RWPE2 (cell line): ENCODE results near the gene AKAP7.

Source experiments
- ATAC-seq: fragments of 200-7000 bp; cut with Tn5 transposase; 3 replicates; pipeline ENCODE4 v1.9.1; 2021; ENCODE audit warnings: low read depth
- DNase-seq: peaks from one replicate; pipeline ENCODE4 v3.0.0-alpha.2; 2020; ENCODE audit warnings: low spot score
- H3K27ac ChIP-seq: fragments of 450-650 bp; 2 replicates; pipeline ENCODE4 v1.5.1; 2017; ENCODE audit warnings: mild to moderate bottlenecking; ENCODE audit not compliant: poor library complexity, severe bottlenecking
- H3K27me3 ChIP-seq: fragments of 250-450 bp; sonication (Bioruptor Pico); 2 replicates; pipeline ENCODE4 v1.5.1; 2021; ENCODE audit warnings: mild to moderate bottlenecking, moderate library complexity; ENCODE audit not compliant: insufficient read depth, poor library complexity, severe bottlenecking
- H3K36me3 ChIP-seq: fragments of 250-450 bp; sonication (Bioruptor Pico); 2 replicates; pipeline ENCODE4 v1.5.1; 2020; ENCODE audit warnings: low read depth, mild to moderate bottlenecking, moderate library complexity
- H3K4me1 ChIP-seq: fragments of 250-450 bp; sonication (Bioruptor Pico); 2 replicates; pipeline ENCODE4 v1.5.1; 2021; ENCODE audit warnings: mild to moderate bottlenecking, moderate library complexity; ENCODE audit not compliant: insufficient read depth, poor library complexity, severe bottlenecking
- H3K4me3 ChIP-seq: fragments of 250-450 bp; sonication (Bioruptor Pico); 2 replicates; pipeline ENCODE4 v1.5.1; 2021; ENCODE audit warnings: mild to moderate bottlenecking, moderate library complexity; ENCODE audit not compliant: severe bottlenecking
- H3K9me3 ChIP-seq: fragments of 250-450 bp; sonication (Bioruptor Pico); 2 replicates; pipeline ENCODE4 v1.5.1; 2021; ENCODE audit warnings: mild to moderate bottlenecking, moderate library complexity; ENCODE audit not compliant: severe bottlenecking
- TF ChIP-seq, protein P1 (sequence below): fragments of 450-650 bp; IDR thresholded peaks from one replicate; pipeline ENCODE4 v1.5.1; 2017; ENCODE audit warnings: mild to moderate bottlenecking, moderate library complexity; ENCODE audit not compliant: poor library complexity, severe bottlenecking

AKAP7 gene

DNA sequence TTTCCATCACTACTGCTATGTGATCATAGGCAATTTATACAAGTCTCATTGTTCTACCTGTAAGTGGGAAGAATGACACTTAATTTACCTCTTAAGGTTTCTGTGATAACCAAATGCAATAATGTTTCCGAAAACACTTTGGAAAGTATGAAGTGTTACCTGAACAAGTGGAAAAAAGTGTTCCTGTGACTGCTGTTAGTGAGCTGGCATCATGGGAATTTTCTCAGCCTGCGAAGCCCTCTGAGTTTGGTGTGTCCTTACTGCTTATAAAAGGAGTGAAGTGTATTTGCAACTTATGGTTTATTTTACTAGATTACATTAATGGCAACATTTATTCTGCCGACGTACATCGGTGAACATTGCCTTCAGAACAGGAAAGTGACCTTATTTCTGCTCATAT, 133.0 kb downstream of the AKAP7 start:
- ATAC-seq (no peak), DNase-seq (no peak)
- no peak overlapping the region for H3K4me3 ChIP-seq
- H3K4me1 ChIP-seq = no peaks in the 10 kb centered on the region
- H3K27me3 ChIP-seq = no peaks in the 10 kb centered on the region
- H3K36me3 ChIP-seq = no peaks in the 10 kb centered on the region
- no peaks in the 10 kb centered on the region for H3K9me3 ChIP-seq
- TF ChIP-seq, protein P1, sequence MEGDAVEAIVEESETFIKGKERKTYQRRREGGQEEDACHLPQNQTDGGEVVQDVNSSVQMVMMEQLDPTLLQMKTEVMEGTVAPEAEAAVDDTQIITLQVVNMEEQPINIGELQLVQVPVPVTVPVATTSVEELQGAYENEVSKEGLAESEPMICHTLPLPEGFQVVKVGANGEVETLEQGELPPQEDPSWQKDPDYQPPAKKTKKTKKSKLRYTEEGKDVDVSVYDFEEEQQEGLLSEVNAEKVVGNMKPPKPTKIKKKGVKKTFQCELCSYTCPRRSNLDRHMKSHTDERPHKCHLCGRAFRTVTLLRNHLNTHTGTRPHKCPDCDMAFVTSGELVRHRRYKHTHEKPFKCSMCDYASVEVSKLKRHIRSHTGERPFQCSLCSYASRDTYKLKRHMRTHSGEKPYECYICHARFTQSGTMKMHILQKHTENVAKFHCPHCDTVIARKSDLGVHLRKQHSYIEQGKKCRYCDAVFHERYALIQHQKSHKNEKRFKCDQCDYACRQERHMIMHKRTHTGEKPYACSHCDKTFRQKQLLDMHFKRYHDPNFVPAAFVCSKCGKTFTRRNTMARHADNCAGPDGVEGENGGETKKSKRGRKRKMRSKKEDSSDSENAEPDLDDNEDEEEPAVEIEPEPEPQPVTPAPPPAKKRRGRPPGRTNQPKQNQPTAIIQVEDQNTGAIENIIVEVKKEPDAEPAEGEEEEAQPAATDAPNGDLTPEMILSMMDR = no peak
- H3K27ac ChIP-seq = no peak overlapping the region

DNA sequence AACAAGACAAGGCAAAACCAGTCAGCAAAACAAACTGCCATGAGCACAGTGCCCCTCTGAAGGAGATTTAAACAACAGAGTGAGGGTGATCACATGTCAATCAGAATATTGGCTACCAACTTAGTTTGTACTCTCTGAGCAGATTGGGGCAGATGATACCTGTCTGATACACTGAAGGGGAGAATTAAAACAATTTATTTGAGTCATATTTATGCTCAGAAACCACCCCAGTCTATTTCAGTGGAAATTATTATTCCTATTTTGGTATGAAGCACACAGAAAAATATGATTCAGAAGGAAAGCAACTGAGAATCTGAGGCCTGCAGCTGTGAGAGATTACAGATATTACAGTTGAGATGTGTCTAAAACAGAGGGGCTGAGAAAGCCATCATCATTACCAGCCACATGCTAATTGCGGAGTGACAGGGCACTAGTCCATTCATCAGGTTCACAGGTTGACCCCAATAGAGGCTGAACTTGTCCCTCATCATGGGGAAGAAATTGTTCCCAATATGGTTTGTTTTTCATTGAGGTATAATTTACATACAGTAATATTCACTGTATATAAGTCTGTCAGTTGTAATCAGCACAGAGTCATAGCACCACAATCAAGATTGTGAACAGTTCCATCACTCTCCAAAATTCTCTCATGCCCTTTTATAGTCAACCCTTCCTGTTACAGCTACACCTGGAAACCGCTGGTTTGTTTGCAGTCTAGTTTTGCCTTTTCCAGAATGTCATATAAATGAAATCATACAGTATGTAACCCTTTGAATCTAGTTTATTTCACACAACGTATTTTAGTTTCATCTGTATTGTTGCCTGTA, 134.5 kb downstream of the AKAP7 start:
- no peaks in the 10 kb centered on the region for H3K27me3 ChIP-seq
- no peak for ATAC-seq

DNA sequence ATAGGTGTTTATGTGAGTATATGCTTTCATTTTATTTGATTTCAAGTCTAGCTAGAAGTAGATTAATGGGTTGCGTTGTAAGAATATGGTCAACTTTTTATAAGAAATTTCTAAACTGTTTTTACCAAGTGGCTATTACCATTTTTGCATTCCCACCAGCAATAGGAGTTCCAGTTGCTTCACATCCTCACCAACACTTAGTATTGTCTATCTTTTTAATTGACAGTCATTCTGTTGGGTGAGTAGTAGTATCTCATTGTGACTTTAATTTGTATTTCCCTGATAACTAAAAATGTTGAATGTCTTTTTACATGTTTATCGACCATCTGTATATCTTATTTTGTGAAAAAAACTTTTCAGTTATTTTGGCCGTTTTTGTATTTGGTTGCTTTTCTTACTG, 135.3 kb downstream of the AKAP7 start:
- H3K4me1 ChIP-seq = no peaks in the 10 kb centered on the region
- ATAC-seq = no peak
- H3K4me3 ChIP-seq = no peak overlapping the region
- DNase-seq = no peak
- H3K9me3 ChIP-seq = no peaks in the 10 kb centered on the region
- H3K27ac ChIP-seq = no peak overlapping the region
- no peaks in the 10 kb centered on the region for H3K27me3 ChIP-seq
- H3K36me3 ChIP-seq = no peaks in the 10 kb centered on the region
- TF ChIP-seq, protein P1 = no peak

More for the DNA sequence above, 134.5 kb downstream of the AKAP7 start:
- Histone ChIP-seq H3K27ac (no peak overlapping the region), H3K4me3 (no peak overlapping the region), H3K9me3 (no peaks in the 10 kb centered on the region), H3K36me3 (no peaks in the 10 kb centered on the region), H3K4me1 (no peaks in the 10 kb centered on the region)
- DNase-seq = no peak
- TF ChIP-seq, protein P1 = no peak

DNA sequence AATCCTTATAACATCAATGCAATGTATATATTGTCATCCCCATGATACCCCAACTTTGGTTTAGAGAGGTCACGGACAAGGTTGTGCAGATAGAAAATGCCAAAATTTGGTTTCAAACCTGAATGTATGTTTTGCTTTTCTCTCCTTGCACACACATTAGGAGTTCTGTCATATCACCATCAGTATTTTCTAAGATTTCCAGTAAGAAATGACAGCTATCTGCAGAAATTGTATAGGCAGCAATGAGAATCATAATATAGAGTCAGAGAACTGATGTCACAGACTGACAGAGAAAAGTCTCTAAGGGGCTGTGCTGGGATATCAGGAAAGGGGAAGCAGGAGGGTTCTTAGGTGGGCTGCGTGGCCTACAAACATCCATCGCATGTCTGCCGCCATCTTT, 140.0 kb downstream of the AKAP7 start:
- no peaks in the 10 kb centered on the region for H3K4me1 ChIP-seq
- H3K27me3 ChIP-seq = no peaks in the 10 kb centered on the region
- H3K4me3 ChIP-seq = no peak overlapping the region
- no peak overlapping the region for H3K27ac ChIP-seq
- no peaks in the 10 kb centered on the region for H3K36me3 ChIP-seq
- TF ChIP-seq, protein P1 = no peak
- ATAC-seq (no peak), DNase-seq (no peak)
- H3K9me3 ChIP-seq = no peaks in the 10 kb centered on the region

DNA sequence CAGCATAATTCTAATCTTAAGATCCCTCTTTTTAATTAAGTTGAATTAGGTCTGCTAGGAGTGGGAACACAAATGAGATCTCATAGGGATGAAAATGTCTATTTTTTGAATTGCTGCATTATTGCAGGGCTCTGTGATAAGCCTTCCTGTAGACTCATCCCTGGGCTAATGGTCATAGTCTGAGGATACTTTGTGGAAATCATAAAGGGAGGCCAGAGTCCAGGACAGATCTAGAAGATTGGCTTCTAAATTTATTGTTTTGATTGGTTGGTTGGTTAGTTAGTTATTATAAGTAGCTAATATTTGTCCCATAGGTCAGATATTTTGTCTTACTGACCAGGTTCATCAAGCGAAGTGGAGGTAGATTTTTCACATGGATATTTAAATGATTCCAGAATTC, 142.3 kb downstream of the AKAP7 start:
- TF ChIP-seq, protein P1 = no peak
- DNase-seq = no peak
- Histone ChIP-seq H3K9me3 (no peaks in the 10 kb centered on the region), H3K4me1 (no peaks in the 10 kb centered on the region), H3K36me3 (no peaks in the 10 kb centered on the region), H3K4me3 (no peak overlapping the region), H3K27me3 (no peaks in the 10 kb centered on the region), H3K27ac (no peak overlapping the region)
- ATAC-seq = no peak
